Gastrocnemius medialis (tissue), 4 donors: ENCODE data around the gene KLHL25. TPM values are rescaled to one million over a fixed set of nuclear protein-coding genes. Genes with fewer than 3 reads are reported as not detected.
A peak's percentile ranks its signal among the peaks of the same experiment; 100 is the strongest.

ENCODE experiments used
- ATAC-seq, 2 donors: fragments of 150-250 bp; one replicate each; pipeline ENCODE4 v1.9.1; 2016
- DNase-seq, 2 donors: peaks; one replicate each; pipeline ENCODE4 v3.0.0-alpha.2; 2019
- H3K27ac ChIP-seq, 4 donors: fragments of 200-600 bp; sonication (generic); 1 replicate in 1 of 4; 2 replicates in 3 of 4; pipeline ENCODE4 v1.5.1; 2016 to 2018; ENCODE audit warnings: mild to moderate bottlenecking in 2 of 4, moderate library complexity in 1 of 4
- H3K27me3 ChIP-seq, 3 donors: fragments of 200-600 bp; sonication (generic) in 2 of 3; 1 replicate in 1 of 3; 2 replicates in 2 of 3; pipeline versions ENCODE4 v1.5.1 to v1.6.0; 2016 to 2019; ENCODE audit warnings: mild to moderate bottlenecking in 1 of 3, moderate library complexity in 1 of 3
- H3K36me3 ChIP-seq, 2 donors: fragments of 200-600 bp; sonication (generic) in 1 of 2; one replicate each; pipeline ENCODE4 v1.5.1; 2017 to 2018
- H3K4me1 ChIP-seq, 2 donors: fragments of 200-600 bp; sonication (generic) in 1 of 2; one replicate each; pipeline ENCODE4 v1.5.1; 2016 to 2017; ENCODE audit warnings: mild to moderate bottlenecking in 2 of 2
- H3K4me3 ChIP-seq, 4 donors: fragments of 200-600 bp; sonication (generic) in 3 of 4; 1 replicate in 1 of 4; 2 replicates in 3 of 4; pipeline ENCODE4 v1.5.1; 2016 to 2019; ENCODE audit warnings: mild to moderate bottlenecking in 2 of 4
- H3K9me3 ChIP-seq, 3 donors: fragments of 200-600 bp; sonication (generic) in 2 of 3; 1 replicate in 1 of 3; 2 replicates in 2 of 3; pipeline ENCODE4 v1.5.1; 2016 to 2019
- CTCF ChIP-seq, 5 experiments: fragments of 450-650 bp in 3 of 5; fragments of 200-600 bp in 2 of 5; sonication (generic) in 2 of 5; IDR thresholded peaks in 4 of 5; conservative IDR thresholded peaks in 1 of 5; 1 replicate in 4 of 5; 2 replicates in 1 of 5; pipeline ENCODE4 v1.5.1; 2016 to 2019; ENCODE audit warnings: antibody characterized with exemption in 5 of 5, mild to moderate bottlenecking in 3 of 5, moderate library complexity in 3 of 5
- POLR2A ChIP-seq, 2 donors: fragments of 450-650 bp; IDR thresholded peaks; one replicate each; pipeline ENCODE4 v1.6.1; 2017; ENCODE audit warnings: antibody characterized with exemption in 2 of 2, mild to moderate bottlenecking in 2 of 2, moderate library complexity in 2 of 2
- in situ Hi-C, 4 donors: fragments of 200-750 bp; cut with MboI; loops; one replicate each; pipeline versions ENCODE4 v1.15.0 to v1.8.0; 2017; ENCODE audit warnings: low sequenced_read_pairs in 4 of 4
- intact Hi-C: fragments of 100-400 bp; cut with DNase I; formaldehyde crosslinking; loops from one replicate; pipeline ENCODE4 v1.15.1; 2023; ENCODE audit warnings: low total_unique reads
- total RNA-seq, 4 donors: library from RNA; depleted of rRNA; stranded (reverse); fragments of >200 nt; gene quantifications; one replicate each; pipeline versions ENCODE4 v1.1.0 to v1.2.3, GENCODE V29; 2016

Gene KLHL25
- 1 to 10 TPM; 4.8 to 7.0 (median 6.8) TPM for total RNA-seq

GRCh38 chr15:85794598-85795336, at the start of gene KLHL25:
Gene KLHL25 (minus strand): TSS chr15:85794925. CDS start chr15:85769810, 25,115 bp downstream.
- Histone ChIP-seq H3K27me3 (no peaks in the 10 kb centered on the region), H3K27ac (peak within 1 kb of the TSS; percentile 86 to 99 (median 98)), H3K4me3 (peak within 1 kb of the TSS; percentile 75 to 98 (median 92)), H3K36me3 (no peaks in the 10 kb centered on the region), H3K9me3 (no peaks in the 10 kb centered on the region), H3K4me1 (peaks cover 20 to 23% of the 10 kb centered on the region in 2 donors)
- DNase-seq (peak; percentile 93 to 95), ATAC-seq (peak; percentile 94 to 97)
- in situ Hi-C loops: no loop called here
- intact Hi-C loops: loop anchor here (5.0 to 10.0 kb wide), 5 partner anchors 42 to 370 kb away; no protein-coding TSS in a partner anchor
- TF ChIP-seq CTCF (IDR thresholded peaks at IDR 0.05 in 4 of 5, conservative IDR thresholded peaks at IDR 0.05 in 1 of 5) (no peak), POLR2A (IDR thresholded peaks at IDR 0.05) (peak; percentile 83 to 92)

GRCh38 chr15:85840802-85841152, 46.1 kb upstream of the KLHL25 start:
- ATAC-seq (no peak), DNase-seq (no peak)
- in situ Hi-C loops (loop anchor here in 3 of 4 donors (10.0 to 25.0 kb wide), 4 partner anchors 228 to 546 kb away; no protein-coding TSS in a partner anchor), intact Hi-C loops (loop anchor here (2.0 to 5.0 kb wide), 3 partner anchors 40 to 223 kb away; no protein-coding TSS in a partner anchor)
- peak overlapping the region in 3 of 4 donors; percentile 18 to 59 (median 33) for H3K4me3 ChIP-seq
- no peaks in the 10 kb centered on the region for H3K27me3 ChIP-seq
- no peaks in the 10 kb centered on the region for H3K9me3 ChIP-seq
- peaks cover 0 to 4% of the 10 kb centered on the region in 2 donors for H3K4me1 ChIP-seq
- TF ChIP-seq POLR2A (IDR thresholded peaks at IDR 0.05) (no peak), CTCF (IDR thresholded peaks at IDR 0.05 in 4 of 5, conservative IDR thresholded peaks at IDR 0.05 in 1 of 5) (no peak)
- H3K27ac ChIP-seq: no peak overlapping the region
- H3K36me3 ChIP-seq: no peaks in the 10 kb centered on the region

GRCh38 chr15:85840079-85840801, 45.5 kb upstream of the KLHL25 start:
- peaks cover 0 to 4% of the 10 kb centered on the region in 2 donors for H3K4me1 ChIP-seq
- peak overlapping the region; percentile 18 to 59 (median 36) for H3K4me3 ChIP-seq
- intact Hi-C loops: loop anchor here (2.0 to 5.0 kb wide), 3 partner anchors 39 to 223 kb away; no protein-coding TSS in a partner anchor

GRCh38 chr15:85839643-85840042, 44.9 kb upstream of the KLHL25 start:
- Histone ChIP-seq H3K36me3 (no peaks in the 10 kb centered on the region), H3K4me1 (peaks cover 0 to 4% of the 10 kb centered on the region in 2 donors), H3K9me3 (no peaks in the 10 kb centered on the region), H3K27me3 (no peaks in the 10 kb centered on the region), H3K27ac (no peak overlapping the region), H3K4me3 (no peak overlapping the region)
- intact Hi-C loops (loop anchor here (2.0 to 5.0 kb wide), 4 partner anchors 39 to 352 kb away; no protein-coding TSS in a partner anchor), in situ Hi-C loops (loop anchor here (5.0 to 25.0 kb wide), 10 partner anchors 37 to 545 kb away; no protein-coding TSS in a partner anchor)
- no peak for DNase-seq
- no peak for TF ChIP-seq CTCF (IDR thresholded peaks at IDR 0.05 in 4 of 5, conservative IDR thresholded peaks at IDR 0.05 in 1 of 5)
- no peak for TF ChIP-seq POLR2A (IDR thresholded peaks at IDR 0.05)
- ATAC-seq: no peak

More at GRCh38 chr15:85840079-85840801, 45.5 kb upstream of the KLHL25 start:
- H3K9me3 ChIP-seq: no peaks in the 10 kb centered on the region
- peak; percentile 61 to 84 for DNase-seq
- no peaks in the 10 kb centered on the region for H3K36me3 ChIP-seq
- no peak overlapping the region for H3K27ac ChIP-seq
- ATAC-seq: peak; percentile 91 to 95
- TF ChIP-seq CTCF (IDR thresholded peaks at IDR 0.05 in 4 of 5, conservative IDR thresholded peaks at IDR 0.05 in 1 of 5) (peak; percentile 84 to 94 (median 92)), POLR2A (IDR thresholded peaks at IDR 0.05) (no peak)
- H3K27me3 ChIP-seq: no peaks in the 10 kb centered on the region
- in situ Hi-C loops: loop anchor here in 3 of 4 donors (10.0 to 25.0 kb wide), 4 partner anchors 228 to 545 kb away; no protein-coding TSS in a partner anchor
